ENCODE data around the gene CFAP157. TPM values are rescaled to one million over a fixed set of nuclear protein-coding genes. Genes with fewer than 3 reads are reported as not detected.

Gene CFAP157
- total RNA-seq, 2 donors from 2014 or later = not detected

DNA sequence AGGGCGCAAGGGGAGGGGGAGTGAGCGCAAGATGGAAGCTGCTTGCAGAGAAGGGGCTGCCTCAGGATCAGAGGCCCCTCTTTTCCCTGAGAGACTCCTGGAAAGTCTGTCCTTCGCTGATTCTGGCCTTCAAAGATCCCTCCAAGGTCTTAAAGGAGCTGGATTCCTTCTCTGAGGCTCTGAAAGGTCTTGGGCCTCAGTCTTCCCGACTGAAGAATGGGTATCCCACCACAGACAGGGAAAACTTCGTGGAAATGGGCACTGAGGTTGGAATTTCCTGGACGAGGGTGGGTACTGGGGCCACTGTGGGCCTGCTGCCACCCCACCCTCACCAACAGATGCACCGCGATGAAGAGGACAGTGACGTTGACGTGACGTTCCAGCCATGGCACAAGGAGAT lies 5.6 kb downstream of the CFAP157 start:
- Histone ChIP-seq H3K27me3 (no peaks in the 10 kb centered on the region), H3K36me3 (no peaks in the 10 kb centered on the region), H3K9me3 (no peaks in the 10 kb centered on the region), H3K27ac (no peak overlapping the region), H3K4me3 (no peak overlapping the region), H3K4me1 (peaks cover 0 to 19% of the 10 kb centered on the region in 2 donors)
- DNase-seq (ENCODE audit: low spot score) = no peak
- TF ChIP-seq CTCF (IDR thresholded peaks at IDR 0.05) = no peak

- no peak for DNase-seq (ENCODE audit: low spot score)
- H3K9me3 ChIP-seq = no peaks in the 10 kb centered on the region
These were observed 6.1 kb downstream of the CFAP157 start for GRCh38 chr9:127712867-127713266.

DNA sequence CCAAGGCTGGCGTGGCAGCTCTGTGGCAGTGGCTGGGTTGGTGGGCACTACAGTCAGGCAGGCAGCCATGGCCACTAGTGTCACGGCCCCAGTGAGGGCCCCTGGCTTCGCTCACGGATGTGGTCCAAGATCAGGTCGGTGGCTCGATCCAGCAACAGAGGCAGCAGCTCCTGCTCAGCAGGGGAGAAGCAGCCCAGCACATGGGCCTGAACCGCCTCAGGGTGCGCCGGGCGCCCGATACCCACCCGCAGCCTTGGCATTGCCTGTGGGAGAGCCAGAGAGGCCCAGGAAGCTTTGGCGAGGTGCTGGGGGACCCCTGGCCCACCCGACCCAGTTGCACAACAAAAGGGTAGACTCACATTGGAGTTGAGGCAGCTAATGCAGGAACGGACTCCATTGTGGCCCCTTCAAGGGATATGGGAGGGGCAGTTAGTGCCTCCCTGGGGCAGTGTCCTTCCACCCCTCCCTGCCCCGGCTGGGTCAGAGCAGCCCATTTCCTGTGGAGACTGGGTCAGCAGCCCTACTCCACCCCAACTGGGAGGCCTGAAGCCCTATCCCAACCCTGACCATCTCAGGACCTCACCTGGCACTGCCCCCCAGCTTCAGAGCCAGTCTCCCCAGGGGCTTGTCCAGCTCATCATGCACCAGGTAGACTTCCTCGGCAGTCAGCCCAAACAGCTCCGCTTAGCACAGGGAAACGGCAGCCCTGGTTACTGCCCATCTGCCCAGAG lies 7.4 kb downstream of the CFAP157 start:
- Histone ChIP-seq H3K4me1 (peaks cover 0 to 19% of the 10 kb centered on the region in 2 donors), H3K27ac (no peak overlapping the region), H3K4me3 (peak overlapping the region; percentile 56 to 68), H3K27me3 (no peaks in the 10 kb centered on the region), H3K9me3 (no peaks in the 10 kb centered on the region), H3K36me3 (no peaks in the 10 kb centered on the region)
- TF ChIP-seq CTCF (IDR thresholded peaks at IDR 0.05) = no peak
- DNase-seq (ENCODE audit: low spot score) = no peak

More at GRCh38 chr9:127712867-127713266, 6.1 kb downstream of the CFAP157 start:
- Histone ChIP-seq H3K36me3 (no peaks in the 10 kb centered on the region), H3K4me3 (no peak overlapping the region), H3K4me1 (peaks cover 0 to 19% of the 10 kb centered on the region in 2 donors), H3K27ac (no peak overlapping the region), H3K27me3 (no peaks in the 10 kb centered on the region)
- no peak for TF ChIP-seq CTCF (IDR thresholded peaks at IDR 0.05)

GRCh38 chr9:127714951-127715469 lies 8.2 kb downstream of the CFAP157 start:
- H3K27ac ChIP-seq = peak overlapping the region; percentile 80 to 84
- no peak for TF ChIP-seq CTCF (IDR thresholded peaks at IDR 0.05)
- H3K27me3 ChIP-seq = no peaks in the 10 kb centered on the region
- peaks cover 0 to 19% of the 10 kb centered on the region in 2 donors for H3K4me1 ChIP-seq
- peak overlapping the region; percentile 56 to 68 for H3K4me3 ChIP-seq
- DNase-seq (ENCODE audit: low spot score) = peak; percentile 60
- no peaks in the 10 kb centered on the region for H3K9me3 ChIP-seq
- no peaks in the 10 kb centered on the region for H3K36me3 ChIP-seq

DNA sequence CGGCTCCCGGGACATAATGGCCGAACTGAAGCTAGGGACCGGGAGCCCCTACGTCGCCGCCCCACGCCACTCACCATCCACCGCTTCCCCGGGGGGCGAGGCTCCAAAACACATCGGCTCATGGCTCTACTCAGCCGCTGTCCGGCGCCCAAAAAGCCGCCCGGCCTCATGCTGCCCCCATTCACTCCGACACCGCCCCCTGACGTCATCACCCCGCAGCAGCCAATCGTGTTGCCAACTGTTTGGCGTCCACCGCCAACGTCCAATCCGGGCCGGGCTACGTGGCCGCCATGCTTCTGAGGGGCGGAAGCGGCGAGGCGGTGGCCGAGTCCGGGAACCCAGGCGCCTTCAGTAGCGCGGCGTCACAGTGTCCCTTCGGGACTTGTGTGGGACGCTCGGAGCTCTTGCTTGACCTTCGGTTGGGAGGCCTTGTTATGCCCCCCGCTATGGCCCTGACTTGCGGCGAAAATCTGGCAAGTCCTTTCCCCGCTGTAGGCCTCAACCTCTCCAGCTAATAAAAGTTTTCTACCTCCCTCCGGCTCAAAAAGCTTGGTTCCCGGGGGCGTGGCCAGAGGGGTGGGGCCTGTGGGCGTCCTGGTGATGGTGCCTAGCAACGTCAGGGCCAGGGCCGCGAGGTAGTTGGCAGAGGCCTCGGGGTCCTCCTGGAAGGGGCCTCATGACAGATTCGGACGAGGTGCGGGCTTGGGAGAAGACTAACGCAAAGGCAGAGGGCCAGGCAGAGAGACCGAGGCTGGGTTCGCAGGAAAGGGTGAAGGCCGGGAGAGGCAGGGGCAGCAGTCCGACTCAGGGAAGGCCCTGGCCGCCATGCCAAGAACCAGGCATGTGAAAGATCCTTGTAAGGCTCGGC lies 8.9 kb downstream of the CFAP157 start, which contains the start of the genes PTRH1 and TTC16:
TSS of gene PTRH1 (minus strand) at position 194 of the 868 bp plus-strand sequence. CDS start at position 170, 24 bp downstream.
TSS of gene TTC16 (plus strand) at position 610 of the 868 bp plus-strand sequence. CDS start at position 677, 67 bp downstream.
- Histone ChIP-seq H3K9me3 (no peaks in the 10 kb centered on the region), H3K4me1 (peaks cover 0 to 19% of the 10 kb centered on the region in 2 donors), H3K36me3 (no peaks in the 10 kb centered on the region), H3K4me3 (peak within 1 kb of the TSS; percentile 56 to 68), H3K27me3 (no peaks in the 10 kb centered on the region), H3K27ac (peak within 1 kb of the TSS; percentile 80 to 84)
- TF ChIP-seq CTCF (IDR thresholded peaks at IDR 0.05) = no peak
- DNase-seq (ENCODE audit: low spot score) = peak; percentile 98
